Ishikawa (cell line): ENCODE data around the gene NYAP1.

ENCODE experiments used
- CEBPB ChIP-seq: IDR thresholded peaks from 2 replicates; pipeline ENCODE4 v1.6.1; 2012
- CREB1 ChIP-seq: IDR thresholded peaks from 2 replicates; pipeline ENCODE4 v1.6.1; 2012; ENCODE audit warnings: low read depth
- EGR1 ChIP-seq: IDR thresholded peaks from 2 replicates; pipeline ENCODE4 v1.6.1; 2012
- EP300 ChIP-seq: IDR thresholded peaks from 2 replicates; pipeline ENCODE4 v1.6.1; 2012; ENCODE audit warnings: borderline replicate concordance
- FOXM1 ChIP-seq: IDR thresholded peaks from 2 replicates; pipeline ENCODE4 v1.6.1; 2012; ENCODE audit warnings: low read depth, borderline replicate concordance
- MAX ChIP-seq: IDR thresholded peaks from 2 replicates; pipeline ENCODE4 v1.6.1; 2012
- NFIC ChIP-seq: IDR thresholded peaks from 2 replicates; pipeline ENCODE4 v1.6.1; 2012
- RAD21 ChIP-seq: IDR thresholded peaks from 2 replicates; pipeline ENCODE4 v1.6.1; 2012; ENCODE audit warnings: low read depth
- REST ChIP-seq: IDR thresholded peaks from 2 replicates; pipeline ENCODE4 v1.6.1; 2012; ENCODE audit warnings: low read depth, mild to moderate bottlenecking
- TAF1 ChIP-seq: IDR thresholded peaks from 2 replicates; pipeline ENCODE4 v1.6.1; 2012; ENCODE audit warnings: low read depth, mild to moderate bottlenecking
- TCF12 ChIP-seq: IDR thresholded peaks from 2 replicates; pipeline ENCODE4 v1.6.1; 2012; ENCODE audit warnings: low read depth
- TEAD4 ChIP-seq: IDR thresholded peaks from 2 replicates; pipeline ENCODE4 v1.6.1; 2012
- USF1 ChIP-seq: IDR thresholded peaks from 2 replicates; pipeline ENCODE4 v1.6.1; 2012
- YY1 ChIP-seq: IDR thresholded peaks from 2 replicates; pipeline ENCODE4 v1.6.1; 2012; ENCODE audit warnings: low read depth
- ZBTB7A ChIP-seq: IDR thresholded peaks from 2 replicates; pipeline ENCODE4 v1.6.1; 2012; ENCODE audit warnings: low read depth

NYAP1 gene

GRCh38 chr7:100506356-100506923 is 22.7 kb downstream of the NYAP1 start:
- TF ChIP-seq TCF12: no peak
- no peak for TF ChIP-seq TAF1
- TF ChIP-seq FOXM1: no peak
- TF ChIP-seq YY1: no peak
- TF ChIP-seq EGR1: no peak

- TF ChIP-seq CEBPB (no peak), YY1 (no peak), TCF12 (no peak), ZBTB7A (no peak), NFIC (peak; percentile 54; the same call in 1 of the 2 replicates), CREB1 (no peak), TAF1 (no peak), EGR1 (no peak), RAD21 (no peak), MAX (no peak), USF1 (no peak), TEAD4 (0 out of 2 replicates have a peak, but pooled peaks have one; percentile 18), EP300 (no peak), REST (no peak), FOXM1 (no peak)
These were observed 25.5 kb downstream of the NYAP1 start for GRCh38 chr7:100509231-100509630.

- TF ChIP-seq TEAD4: no peak
- no peak for TF ChIP-seq EGR1
- TF ChIP-seq YY1: no peak
- no peak for TF ChIP-seq CREB1
- TF ChIP-seq RAD21: no peak
- no peak for TF ChIP-seq FOXM1
- no peak for TF ChIP-seq MAX
- no peak for TF ChIP-seq REST
These were observed 26.9 kb downstream of the NYAP1 start for GRCh38 chr7:100510437-100511239.

- TF ChIP-seq CEBPB (no peak), NFIC (no peak)
These were observed 29.6 kb downstream of the NYAP1 start for GRCh38 chr7:100513212-100513810.

GRCh38 chr7:100515072-100515532 is 31.4 kb downstream of the NYAP1 start:
- no peak for TF ChIP-seq YY1
- no peak for TF ChIP-seq EP300
- TF ChIP-seq RAD21: no peak
- no peak for TF ChIP-seq NFIC
- TF ChIP-seq TEAD4: no peak
- no peak for TF ChIP-seq TAF1
- no peak for TF ChIP-seq EGR1

GRCh38 chr7:100516135-100516812 is 32.5 kb downstream of the NYAP1 start:
- TF ChIP-seq TEAD4 (0 out of 2 replicates have a peak, but pooled peaks have one; percentile 7), FOXM1 (no peak), NFIC (no peak)

- TF ChIP-seq MAX (no peak), CREB1 (no peak), NFIC (no peak), EGR1 (no peak), YY1 (no peak), FOXM1 (no peak), TAF1 (no peak), USF1 (no peak), REST (no peak), RAD21 (no peak), TCF12 (no peak), CEBPB (no peak)
These were observed 33.6 kb downstream of the NYAP1 start for GRCh38 chr7:100517305-100517704.
